Muscle layer of duodenum (tissue), 2 donors: ENCODE data around the gene STK32A.
A peak's percentile ranks its signal among the peaks of the same experiment; 100 is the strongest.

Source experiments
- H3K27ac ChIP-seq: one replicate; pipeline ENCODE4 v1.7.0; 2013; ENCODE audit warnings: mild to moderate bottlenecking, low read length
- H3K27me3 ChIP-seq: one replicate; pipeline ENCODE4 v1.7.0; 2013; ENCODE audit warnings: low read depth, mild to moderate bottlenecking, control low read depth, low read length
- H3K36me3 ChIP-seq, 2 donors: one replicate each; pipeline ENCODE4 v1.7.0; 2013; ENCODE audit warnings: low read length in 2 of 2, control low read depth in 1 of 2, mild to moderate bottlenecking in 1 of 2; ENCODE audit not compliant: insufficient read depth in 2 of 2, control insufficient read depth in 1 of 2
- H3K4me1 ChIP-seq, 2 donors: one replicate each; pipeline ENCODE4 v1.7.0; 2013; ENCODE audit warnings: low read length in 2 of 2, mild to moderate bottlenecking in 2 of 2, control low read depth in 1 of 2, moderate library complexity in 1 of 2; ENCODE audit not compliant: insufficient read depth in 2 of 2, control insufficient read depth in 1 of 2
- H3K4me3 ChIP-seq, 2 donors: one replicate each; pipeline ENCODE4 v1.7.0; 2013; ENCODE audit warnings: low read length in 2 of 2, low read depth in 1 of 2, mild to moderate bottlenecking in 1 of 2
- H3K9me3 ChIP-seq, 2 donors: one replicate each; pipeline ENCODE4 v1.7.0; 2013; ENCODE audit warnings: low read length in 2 of 2, control low read depth in 1 of 2, mild to moderate bottlenecking in 1 of 2; ENCODE audit not compliant: control insufficient read depth in 1 of 2
- donor health status: healthy.

The STK32A gene

GRCh38 chr5:147377682-147378081 is 142.9 kb downstream of the STK32A start:
- Histone ChIP-seq H3K4me3 (no peak overlapping the region), H3K4me1 (no peaks in the 10 kb centered on the region), H3K27ac (no peak overlapping the region), H3K36me3 (no peaks in the 10 kb centered on the region), H3K9me3 (no peaks in the 10 kb centered on the region), H3K27me3 (no peaks in the 10 kb centered on the region)

GRCh38 chr5:147381555-147381954 is 146.7 kb downstream of the STK32A start:
- Histone ChIP-seq H3K4me1 (peaks cover 0 to 5% of the 10 kb centered on the region in 2 donors), H3K9me3 (no peaks in the 10 kb centered on the region), H3K27me3 (no peaks in the 10 kb centered on the region), H3K4me3 (no peak overlapping the region), H3K27ac (no peak overlapping the region), H3K36me3 (no peaks in the 10 kb centered on the region)

GRCh38 chr5:147382776-147383175 is 147.9 kb downstream of the STK32A start:
- Histone ChIP-seq H3K9me3 (no peaks in the 10 kb centered on the region), H3K36me3 (no peaks in the 10 kb centered on the region), H3K4me1 (peaks cover 0 to 8% of the 10 kb centered on the region in 2 donors), H3K27me3 (no peaks in the 10 kb centered on the region), H3K4me3 (peak overlapping the region; percentile 58), H3K27ac (no peak overlapping the region)

GRCh38 chr5:147384346-147385193 is 149.7 kb downstream of the STK32A start:
- H3K27ac ChIP-seq, result no peak overlapping the region
- no peaks in the 10 kb centered on the region for H3K27me3 ChIP-seq
- no peaks in the 10 kb centered on the region for H3K9me3 ChIP-seq
- H3K36me3 ChIP-seq, result no peaks in the 10 kb centered on the region
- no peak overlapping the region for H3K4me3 ChIP-seq
- H3K4me1 ChIP-seq, result peaks cover 0 to 8% of the 10 kb centered on the region in 2 donors

- no peaks in the 10 kb centered on the region for H3K27me3 ChIP-seq
- H3K36me3 ChIP-seq, result peaks cover 0 to 3% of the 10 kb centered on the region in 2 donors
- no peak overlapping the region for H3K4me3 ChIP-seq
- no peak overlapping the region for H3K27ac ChIP-seq
- peaks cover 0 to 8% of the 10 kb centered on the region in 2 donors for H3K4me1 ChIP-seq
- no peaks in the 10 kb centered on the region for H3K9me3 ChIP-seq
These were observed 152.3 kb downstream of the STK32A start for GRCh38 chr5:147387109-147387508.

GRCh38 chr5:147388184-147389108 is 153.6 kb downstream of the STK32A start:
- Histone ChIP-seq H3K9me3 (no peaks in the 10 kb centered on the region), H3K36me3 (peaks cover 0 to 10% of the 10 kb centered on the region in 2 donors), H3K4me3 (no peak overlapping the region), H3K27ac (no peak overlapping the region), H3K27me3 (no peaks in the 10 kb centered on the region), H3K4me1 (peaks cover 0 to 8% of the 10 kb centered on the region in 2 donors)

GRCh38 chr5:147390654-147391225 is 155.9 kb downstream of the STK32A start:
- Histone ChIP-seq H3K4me1 (peaks cover 0 to 3% of the 10 kb centered on the region in 2 donors), H3K9me3 (no peaks in the 10 kb centered on the region), H3K27me3 (no peaks in the 10 kb centered on the region), H3K27ac (no peak overlapping the region), H3K36me3 (peaks cover 10 to 23% of the 10 kb centered on the region in 2 donors), H3K4me3 (no peak overlapping the region)

GRCh38 chr5:147391781-147392180 is 157.0 kb downstream of the STK32A start:
- Histone ChIP-seq H3K4me1 (peaks cover 0 to 3% of the 10 kb centered on the region in 2 donors), H3K27ac (no peak overlapping the region), H3K4me3 (no peak overlapping the region), H3K36me3 (peaks cover 14 to 32% of the 10 kb centered on the region in 2 donors), H3K9me3 (no peaks in the 10 kb centered on the region), H3K27me3 (no peaks in the 10 kb centered on the region)

- Histone ChIP-seq H3K9me3 (no peaks in the 10 kb centered on the region), H3K27me3 (no peaks in the 10 kb centered on the region), H3K4me3 (no peak overlapping the region), H3K27ac (no peak overlapping the region), H3K4me1 (no peaks in the 10 kb centered on the region), H3K36me3 (peaks cover 25 to 50% of the 10 kb centered on the region in 2 donors)
These were observed 159.2 kb downstream of the STK32A start for GRCh38 chr5:147393874-147394672.

GRCh38 chr5:147396070-147396823 is 161.4 kb downstream of the STK32A start:
- H3K27ac ChIP-seq, result no peak overlapping the region
- H3K4me1 ChIP-seq, result no peaks in the 10 kb centered on the region
- H3K27me3 ChIP-seq, result no peaks in the 10 kb centered on the region
- no peak overlapping the region for H3K4me3 ChIP-seq
- peaks cover 37 to 71% of the 10 kb centered on the region in 2 donors for H3K36me3 ChIP-seq
- no peaks in the 10 kb centered on the region for H3K9me3 ChIP-seq
